Lung (tissue), 12 donors: ENCODE results near the gene FEM1B. TPM values are rescaled to one million over a fixed set of nuclear protein-coding genes. Genes with fewer than 3 reads are reported as not detected.

Source experiments
- ATAC-seq: fragments of 200-7000 bp; cut with Tn5 transposase; one replicate; pipeline ENCODE4 v1.9.1; 2020; ENCODE audit warnings: moderate number of reproducible peaks; ENCODE audit not compliant: insufficient read depth, low FRiP score
- DNase-seq, 3 donors: peaks; one replicate each; pipeline ENCODE4 v3.0.0-alpha.2; 2013 to 2017
- H3K27ac ChIP-seq, 2 donors: one replicate each; pipeline ENCODE4 v1.5.1; 2013; ENCODE audit warnings: mild to moderate bottlenecking in 2 of 2, moderate library complexity in 2 of 2, control low read depth in 1 of 2, inconsistent platforms in 1 of 2, low read depth in 1 of 2, low read length in 1 of 2
- H3K27me3 ChIP-seq, 3 donors: one replicate each; pipeline ENCODE4 v1.5.1; 2013; ENCODE audit warnings: low read length in 2 of 3; ENCODE audit not compliant: control insufficient read depth in 3 of 3, insufficient read depth in 3 of 3
- H3K36me3 ChIP-seq, 4 donors: one replicate each; pipeline ENCODE4 v1.5.1; 2013; ENCODE audit warnings: low read length in 4 of 4, mild to moderate bottlenecking in 1 of 4, moderate library complexity in 1 of 4; ENCODE audit not compliant: control insufficient read depth in 4 of 4, insufficient read depth in 4 of 4
- H3K4me1 ChIP-seq, 5 donors: one replicate each; pipeline ENCODE4 v1.5.1; 2013; ENCODE audit warnings: low read length in 5 of 5, mild to moderate bottlenecking in 2 of 5, moderate library complexity in 1 of 5; ENCODE audit not compliant: control insufficient read depth in 5 of 5, insufficient read depth in 5 of 5
- H3K4me3 ChIP-seq: one replicate; pipeline ENCODE4 v1.5.1; 2013; ENCODE audit warnings: mild to moderate bottlenecking, control low read depth, moderate library complexity
- H3K9ac ChIP-seq, 2 donors: one replicate each; pipeline ENCODE4 v1.5.1; 2013; ENCODE audit warnings: low read length in 2 of 2, control low read depth in 1 of 2; ENCODE audit not compliant: insufficient read depth in 1 of 2
- H3K9me3 ChIP-seq, 4 donors: one replicate each; pipeline ENCODE4 v1.5.1; 2013; ENCODE audit warnings: low read length in 3 of 4, mild to moderate bottlenecking in 1 of 4, moderate library complexity in 1 of 4; ENCODE audit not compliant: control insufficient read depth in 4 of 4, insufficient read depth in 3 of 4
- CTCF ChIP-seq: IDR thresholded peaks from 2 replicates; pipeline ENCODE4 v1.5.1; 2012; ENCODE audit warnings: mild to moderate bottlenecking; ENCODE audit errors: control extremely low read depth, extremely low read depth
- WGBS, 2 donors: extraction: QIAGEN DNeasy Blood & Tissue Kit; methylation state at CpG; one replicate each; pipeline ENCODE4 v1.1.7; 2013; 5-methylcytosine and 5-hydroxymethylcytosine counted together
- polyA plus RNA-seq, 2 donors: library from polyadenylated mRNA; stranded (reverse); fragments of 200-250 nt; gene quantifications; one replicate each; pipeline ENCODE4 v1.2.1, GENCODE V29; 2013
- total RNA-seq, 2 donors: library from RNA; depleted of rRNA in 1 of 2; stranded (reverse); fragments of >200 nt in 1 of 2; gene quantifications; one replicate each; pipeline ENCODE4 v1.2.1, GENCODE V29; 2014 to 2021
- donor health status: control.
- donor health status: control.
- donor health status: Bipolar disorder and iron deficiency.
- donor health status: healthy.
- donor health status: DM: yes; HTN: yes; CAD: no.

Gene FEM1B
- total and polyA plus RNA-seq, 4 donors = 8.1 to 57.7 (median 30.5) TPM

GRCh38 chr15:68328443-68328842 lies 50.9 kb downstream of the FEM1B start:
- Histone ChIP-seq H3K4me1 (peaks cover 0 to 7% (median 0%) of the 10 kb centered on the region in 5 donors), H3K27me3 (no peaks in the 10 kb centered on the region), H3K36me3 (no peaks in the 10 kb centered on the region), H3K27ac (no peak overlapping the region), H3K9me3 (no peaks in the 10 kb centered on the region), H3K9ac (no peak overlapping the region), H3K4me3 (no peak overlapping the region)
- TF ChIP-seq CTCF = no peak
- WGBS, 2 donors = 78 to 91% methylated on average over 8 of the region's 8 CpGs
- no peak for ATAC-seq
- no peak for DNase-seq

GRCh38 chr15:68328964-68329363 lies 51.4 kb downstream of the FEM1B start:
- Histone ChIP-seq H3K4me1 (peaks cover 0 to 12% (median 0%) of the 10 kb centered on the region in 5 donors), H3K9me3 (no peaks in the 10 kb centered on the region), H3K36me3 (no peaks in the 10 kb centered on the region), H3K9ac (no peak overlapping the region), H3K4me3 (no peak overlapping the region), H3K27ac (no peak overlapping the region), H3K27me3 (no peaks in the 10 kb centered on the region)
- DNase-seq = no peak
- no peak for TF ChIP-seq CTCF
- 94 to 97% methylated on average over 3 of the region's 3 CpGs for WGBS, 2 donors
- no peak for ATAC-seq

GRCh38 chr15:68330416-68330815 lies 52.9 kb downstream of the FEM1B start:
- Histone ChIP-seq H3K27ac (no peak overlapping the region), H3K9ac (no peak overlapping the region), H3K4me1 (peaks cover 0 to 13% (median 3%) of the 10 kb centered on the region in 5 donors), H3K9me3 (no peaks in the 10 kb centered on the region), H3K27me3 (no peaks in the 10 kb centered on the region), H3K36me3 (no peaks in the 10 kb centered on the region), H3K4me3 (no peak overlapping the region)
- no peak for TF ChIP-seq CTCF
- ATAC-seq = no peak
- no peak for DNase-seq
- WGBS, 2 donors = 64% methylated on average over 6 of the region's 6 CpGs

- no peaks in the 10 kb centered on the region for H3K36me3 ChIP-seq
- ATAC-seq (no peak), DNase-seq (no peak)
- H3K27ac ChIP-seq = no peak overlapping the region
- TF ChIP-seq CTCF = no peak
- peaks cover 0 to 13% (median 3%) of the 10 kb centered on the region in 5 donors for H3K4me1 ChIP-seq
- H3K9ac ChIP-seq = no peak overlapping the region
- 75 to 82% methylated on average over 10 of the region's 10 CpGs for WGBS, 2 donors
- no peaks in the 10 kb centered on the region for H3K9me3 ChIP-seq
- no peaks in the 10 kb centered on the region for H3K27me3 ChIP-seq
- no peak overlapping the region for H3K4me3 ChIP-seq
Measured at GRCh38 chr15:68330901-68331300, 53.4 kb downstream of the FEM1B start.
